Measurements from ENCODE around the gene OGFOD2.
"Not testable (repeated sequence)": the region's sequence is repeated elsewhere in the genome, so short reads cannot be mapped to it uniquely, and the experiment has no call there.

OGFOD2 gene

DNA sequence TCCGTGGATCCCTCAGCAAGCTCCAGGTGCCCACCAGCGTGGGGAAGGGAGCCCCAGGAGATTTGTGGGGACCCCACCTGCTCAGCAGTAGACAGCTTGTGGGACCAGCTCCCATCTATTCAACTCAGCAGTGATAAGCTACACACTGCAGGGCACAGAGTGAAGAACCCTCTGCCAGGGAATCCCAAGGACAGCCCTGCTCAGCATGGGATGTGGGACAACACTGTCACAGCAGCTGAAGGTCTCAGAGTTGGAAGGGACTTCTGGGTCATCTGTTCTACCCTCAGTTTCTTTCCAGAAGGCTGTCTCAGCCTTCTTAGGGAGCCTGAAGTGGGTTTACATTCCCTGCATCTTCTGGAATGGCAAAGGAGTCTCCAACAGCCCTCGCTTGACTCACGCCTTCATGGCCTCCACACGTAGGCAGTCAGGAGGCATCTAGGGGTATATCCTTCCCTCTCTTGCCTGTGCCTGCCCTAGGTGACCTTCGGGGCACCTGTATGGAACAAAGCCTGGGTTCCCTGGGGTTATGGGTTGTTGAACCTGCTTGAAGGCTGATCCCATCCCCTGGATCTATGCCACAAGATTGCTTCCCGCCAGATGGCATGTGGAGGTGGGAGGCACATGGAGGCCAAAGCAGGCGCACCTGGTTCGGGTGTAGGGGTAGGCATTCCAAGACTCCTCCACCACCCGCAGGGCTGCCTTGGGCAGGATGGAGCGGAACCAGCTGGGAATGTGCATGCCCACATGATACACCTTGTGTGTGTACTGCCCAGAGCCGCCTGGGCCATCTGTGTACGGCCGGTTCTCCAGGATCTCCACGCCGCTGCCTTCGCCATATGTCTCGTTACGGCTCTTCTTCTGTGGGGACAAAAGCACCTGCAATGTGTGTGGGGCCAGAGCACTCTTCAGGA lies 38.4 kb downstream of the OGFOD2 start:
- Histone ChIP-seq H3K79me2 (ENCODE audit: control insufficient read depth, insufficient read depth, low read length) (no peaks in the 10 kb centered on the region), H3K27ac (ENCODE audit: low read depth, low read length) (no peak overlapping the region), H4K5ac (ENCODE audit: low read length) (no peak overlapping the region), H3K23ac (ENCODE audit: low read length) (no peak overlapping the region), H3K4me2 (ENCODE audit: low read length) (no peak overlapping the region), H2BK5ac (ENCODE audit: low read length) (no peak overlapping the region), H3K9ac (ENCODE audit: low read length) (no peak overlapping the region), H3K79me1 (ENCODE audit: low read length) (no peaks in the 10 kb centered on the region), H3K4me1 (ENCODE audit: control insufficient read depth, low read depth, low read length) (no peaks in the 10 kb centered on the region), H3K36me3 (ENCODE audit: control insufficient read depth, insufficient read depth, low read length) (no peaks in the 10 kb centered on the region), H3K56ac (ENCODE audit: low read length) (no peak overlapping the region), H2BK120ac (ENCODE audit: low read depth, low read length) (no peak overlapping the region), H3K4me3 (ENCODE audit: low read length) (no peak overlapping the region), H3K4ac (ENCODE audit: low read depth, low read length) (no peak overlapping the region), H3K27me3 (ENCODE audit: insufficient read depth, low read length, poor library complexity) (no peaks in the 10 kb centered on the region), H3K18ac (ENCODE audit: low read length) (no peak overlapping the region), H2BK15ac (replicated peaks; ENCODE audit: low read depth) (no peak overlapping the region), H4K8ac (ENCODE audit: low read depth, low read length) (no peak overlapping the region), H2AK5ac (ENCODE audit: low read length) (no peak overlapping the region)
- WGBS (ENCODE audit: extremely low coverage, insufficient coverage, low lambda C conversion rate) = no CpG with 5 or more reads among the region's 19 CpGs
- DNase-seq = no peak

GRCh38 chr12:123014473-123014872 lies 39.4 kb downstream of the OGFOD2 start:
- H3K23ac ChIP-seq (ENCODE audit: low read length); H3K4ac ChIP-seq (ENCODE audit: low read depth, low read length); H2AK5ac ChIP-seq (ENCODE audit: low read length); H4K5ac ChIP-seq (ENCODE audit: low read length); H3K27me3 ChIP-seq (ENCODE audit: insufficient read depth, low read length, poor library complexity); H2BK15ac ChIP-seq (replicated peaks; ENCODE audit: low read depth); H3K56ac ChIP-seq (ENCODE audit: low read length); DNase-seq; H3K36me3 ChIP-seq (ENCODE audit: control insufficient read depth, insufficient read depth, low read length); H3K9ac ChIP-seq (ENCODE audit: low read length); H3K79me2 ChIP-seq (ENCODE audit: control insufficient read depth, insufficient read depth, low read length); H2BK5ac ChIP-seq (ENCODE audit: low read length); H3K18ac ChIP-seq (ENCODE audit: low read length); H3K4me2 ChIP-seq (ENCODE audit: low read length); H3K4me3 ChIP-seq (ENCODE audit: low read length); H3K4me1 ChIP-seq (ENCODE audit: control insufficient read depth, low read depth, low read length); H2BK120ac ChIP-seq (ENCODE audit: low read depth, low read length); H3K27ac ChIP-seq (ENCODE audit: low read depth, low read length); H4K8ac ChIP-seq (ENCODE audit: low read depth, low read length); H3K79me1 ChIP-seq (ENCODE audit: low read length): not testable (repeated sequence)
- no CpG with 5 or more reads among the region's 4 CpGs for whole genome bisulfite sequencing (ENCODE audit: extremely low coverage, insufficient coverage, low lambda C conversion rate)

DNA sequence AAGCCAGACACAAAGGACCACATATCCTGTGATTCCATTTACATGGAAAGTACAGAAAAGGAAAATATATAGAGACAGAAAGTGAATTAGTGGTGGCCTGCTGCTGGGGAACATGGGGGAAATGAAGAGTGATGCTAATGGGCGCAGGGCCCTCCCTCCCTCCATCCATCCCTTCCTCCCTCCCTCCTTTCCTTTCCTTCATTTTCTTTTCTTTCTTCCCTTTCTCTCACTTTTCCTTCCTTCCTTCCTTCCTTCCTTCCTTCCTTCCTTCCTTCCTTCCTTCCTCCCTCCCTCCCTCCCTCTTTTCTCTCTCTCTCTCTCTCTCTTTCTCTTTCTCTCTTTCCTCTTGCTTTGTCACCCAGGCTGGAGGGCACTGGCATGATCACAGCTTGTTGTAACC lies 42.7 kb downstream of the OGFOD2 start:
- Histone ChIP-seq H3K18ac (ENCODE audit: low read length) (no peak overlapping the region), H2BK120ac (ENCODE audit: low read depth, low read length) (no peak overlapping the region), H3K27ac (ENCODE audit: low read depth, low read length) (no peak overlapping the region), H3K79me2 (ENCODE audit: control insufficient read depth, insufficient read depth, low read length) (no peaks in the 10 kb centered on the region), H4K8ac (ENCODE audit: low read depth, low read length) (no peak overlapping the region), H2BK15ac (replicated peaks; ENCODE audit: low read depth) (no peak overlapping the region), H3K4me3 (ENCODE audit: low read length) (no peak overlapping the region), H3K79me1 (ENCODE audit: low read length) (no peaks in the 10 kb centered on the region), H3K56ac (ENCODE audit: low read length) (no peak overlapping the region), H3K4me2 (ENCODE audit: low read length) (no peak overlapping the region), H2BK5ac (ENCODE audit: low read length) (no peak overlapping the region), H3K27me3 (ENCODE audit: insufficient read depth, low read length, poor library complexity) (no peaks in the 10 kb centered on the region), H3K23ac (ENCODE audit: low read length) (no peak overlapping the region), H3K9ac (ENCODE audit: low read length) (no peak overlapping the region), H2AK5ac (ENCODE audit: low read length) (no peak overlapping the region), H3K4ac (ENCODE audit: low read depth, low read length) (no peak overlapping the region), H3K36me3 (ENCODE audit: control insufficient read depth, insufficient read depth, low read length) (no peaks in the 10 kb centered on the region), H4K5ac (ENCODE audit: low read length) (no peak overlapping the region), H3K4me1 (ENCODE audit: control insufficient read depth, low read depth, low read length) (no peaks in the 10 kb centered on the region)
- WGBS (ENCODE audit: extremely low coverage, insufficient coverage, low lambda C conversion rate) = no CpG with 5 or more reads among the region's 1 CpG
- DNase-seq = no peak

DNA sequence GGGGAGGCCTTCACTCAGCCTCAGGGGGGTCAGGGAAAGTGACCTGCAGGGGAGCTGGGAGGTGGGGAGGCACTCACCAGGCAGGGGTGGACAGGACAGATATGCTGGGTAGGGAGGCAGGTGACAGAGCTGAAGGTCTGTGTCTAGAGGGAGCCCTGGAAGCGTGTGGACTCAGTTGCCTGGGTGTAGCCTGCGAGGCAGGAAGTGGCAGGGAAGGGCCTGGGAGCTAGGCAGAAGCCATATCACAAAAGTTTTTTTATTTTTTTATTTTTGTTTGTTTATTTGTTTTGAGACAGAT lies 44.7 kb downstream of the OGFOD2 start:
- no peak for DNase-seq
- Histone ChIP-seq H3K79me1 (ENCODE audit: low read length) (no peaks in the 10 kb centered on the region), H3K27ac (ENCODE audit: low read depth, low read length) (no peak overlapping the region), H4K8ac (ENCODE audit: low read depth, low read length) (no peak overlapping the region), H3K36me3 (ENCODE audit: control insufficient read depth, insufficient read depth, low read length) (no peaks in the 10 kb centered on the region), H3K4me2 (ENCODE audit: low read length) (no peak overlapping the region), H3K27me3 (ENCODE audit: insufficient read depth, low read length, poor library complexity) (no peaks in the 10 kb centered on the region), H2BK120ac (ENCODE audit: low read depth, low read length) (no peak overlapping the region), H3K23ac (ENCODE audit: low read length) (no peak overlapping the region), H3K4me3 (ENCODE audit: low read length) (no peak overlapping the region), H2AK5ac (ENCODE audit: low read length) (no peak overlapping the region), H3K56ac (ENCODE audit: low read length) (no peak overlapping the region), H3K4ac (ENCODE audit: low read depth, low read length) (no peak overlapping the region), H3K79me2 (ENCODE audit: control insufficient read depth, insufficient read depth, low read length) (no peaks in the 10 kb centered on the region), H3K18ac (ENCODE audit: low read length) (no peak overlapping the region), H3K4me1 (ENCODE audit: control insufficient read depth, low read depth, low read length) (no peaks in the 10 kb centered on the region), H2BK15ac (replicated peaks; ENCODE audit: low read depth) (no peak overlapping the region), H4K5ac (ENCODE audit: low read length) (no peak overlapping the region), H2BK5ac (ENCODE audit: low read length) (no peak overlapping the region), H3K9ac (ENCODE audit: low read length) (no peak overlapping the region)
- WGBS (ENCODE audit: extremely low coverage, insufficient coverage, low lambda C conversion rate) = no CpG with 5 or more reads among the region's 2 CpGs

GRCh38 chr12:123021688-123022604 lies 46.9 kb downstream of the OGFOD2 start:
- H3K4me3 ChIP-seq (ENCODE audit: low read length) = no peak overlapping the region
- H3K4ac ChIP-seq (ENCODE audit: low read depth, low read length) = no peak overlapping the region
- H4K5ac ChIP-seq (ENCODE audit: low read length) = no peak overlapping the region
- H3K9ac ChIP-seq (ENCODE audit: low read length) = no peak overlapping the region
- no peak overlapping the region for H3K56ac ChIP-seq (ENCODE audit: low read length)
- no peaks in the 10 kb centered on the region for H3K4me1 ChIP-seq (ENCODE audit: control insufficient read depth, low read depth, low read length)
- no peaks in the 10 kb centered on the region for H3K27me3 ChIP-seq (ENCODE audit: insufficient read depth, low read length, poor library complexity)
- no peak overlapping the region for H2BK120ac ChIP-seq (ENCODE audit: low read depth, low read length)
- no peaks in the 10 kb centered on the region for H3K79me2 ChIP-seq (ENCODE audit: control insufficient read depth, insufficient read depth, low read length)
- H3K79me1 ChIP-seq (ENCODE audit: low read length) = no peaks in the 10 kb centered on the region
- H3K27ac ChIP-seq (ENCODE audit: low read depth, low read length) = no peak overlapping the region
- H3K4me2 ChIP-seq (ENCODE audit: low read length) = no peak overlapping the region
- no CpG with 5 or more reads among the region's 18 CpGs for WGBS (ENCODE audit: extremely low coverage, insufficient coverage, low lambda C conversion rate)
- no peak overlapping the region for H4K8ac ChIP-seq (ENCODE audit: low read depth, low read length)
- no peak overlapping the region for H2AK5ac ChIP-seq (ENCODE audit: low read length)
- H2BK15ac ChIP-seq (replicated peaks; ENCODE audit: low read depth) = no peak overlapping the region
- no peak overlapping the region for H3K23ac ChIP-seq (ENCODE audit: low read length)
- H3K18ac ChIP-seq (ENCODE audit: low read length) = no peak overlapping the region
- H2BK5ac ChIP-seq (ENCODE audit: low read length) = no peak overlapping the region
- no peak for DNase-seq
- H3K36me3 ChIP-seq (ENCODE audit: control insufficient read depth, insufficient read depth, low read length) = no peaks in the 10 kb centered on the region
